K562 (cell line): ENCODE measurements around the gene DGUOK. TPM values are rescaled to one million over a fixed set of nuclear protein-coding genes. Genes with fewer than 3 reads are reported as not detected.
A peak's percentile ranks its signal among the peaks of the same experiment; 100 is the strongest.

Source experiments
- ATAC-seq: fragments of 200-7000 bp; cut with Tn5 transposase; 3 replicates; pipeline ENCODE4 v1.9.1; 2020; ENCODE audit warnings: moderate library complexity
- BruUV-seq: library from RNA; stranded (reverse); fragments of 400-500 nt; replicated peaks from 2 replicates; lab custom pipeline; 2021; lab: Mats Ljungman, UMichigan
- CTCF ChIA-PET: fragments of 300-600 bp; formaldehyde crosslinking; extraction: SDS; loops from one replicate; lab custom pipeline; 2021; ENCODE audit warnings: low intra/inter-chr PET ratio; lab: Yijun Ruan, JAX
- POLR2A ChIA-PET: fragments of 300-600, 350-650 bp; sonication (Branson Sonifier 250); formaldehyde crosslinking; extraction: SDS; loops from one replicate; lab custom pipeline; 2021; ENCODE audit warnings: antibody characterized with exemption, inconsistent platforms; lab: Yijun Ruan, JAX
- DNase-seq, 4 experiments: peaks; one replicate each; pipeline versions ENCODE4 v3.0.0 to v3.0.0-alpha.2; 2011 to 2018; ENCODE audit warnings: low spot score in 3 of 4, mixed read lengths in 3 of 4; ENCODE audit errors: extremely low read depth in 1 of 4
- FAIRE-seq: peaks from 2 replicates; lab custom pipeline; 2011; peaks lifted over from hg19 to GRCh38; lab: Jason Lieb, UNC
- H2AFZ ChIP-seq: 2 replicates; pipeline ENCODE4 v1.6.0; 2011; ENCODE audit warnings: low read depth, low read length, control low read depth, inconsistent platforms
- H3K27ac ChIP-seq: fragments of 200-600 bp; 3 replicates; pipeline ENCODE4 v1.8.0; 2011; ENCODE audit warnings: low read depth, mild to moderate bottlenecking, control low read depth, inconsistent platforms, low read length, moderate library complexity, mixed read lengths; ENCODE audit errors: extremely low read depth
- H3K27me3 ChIP-seq, 2 experiments: fragments of 300-600 bp in 1 of 2; 2 replicates in 1 of 2; 3 replicates in 1 of 2; pipeline versions ENCODE4 v1.6.0 to v1.8.0; 2011; ENCODE audit warnings: inconsistent platforms in 2 of 2, low read length in 2 of 2, mild to moderate bottlenecking in 1 of 2, mixed read lengths in 1 of 2, moderate library complexity in 1 of 2; ENCODE audit not compliant: control insufficient read depth in 2 of 2, insufficient read depth in 2 of 2
- H3K36me3 ChIP-seq: fragments of 300-600 bp; 3 replicates; pipeline ENCODE4 v1.8.0; 2011; ENCODE audit warnings: mild to moderate bottlenecking, low read length, inconsistent platforms; ENCODE audit not compliant: control insufficient read depth, insufficient read depth
- H3K4me1 ChIP-seq, 2 experiments: fragments of 200-600 bp in 1 of 2; replicated peaks in 1 of 2; 2 replicates in 1 of 2; 3 replicates in 1 of 2; pipeline versions ENCODE4 v1.5.1 to v1.8.0; 2011; ENCODE audit warnings: inconsistent platforms in 2 of 2, low read length in 2 of 2, mild to moderate bottlenecking in 1 of 2, mixed read lengths in 1 of 2, moderate library complexity in 1 of 2; ENCODE audit not compliant: control insufficient read depth in 2 of 2, insufficient read depth in 2 of 2
- H3K4me2 ChIP-seq: 2 replicates; pipeline ENCODE4 v1.6.1; 2011; ENCODE audit warnings: low read length, control low read depth, inconsistent platforms, mixed read lengths; ENCODE audit not compliant: insufficient read depth
- H3K4me3 ChIP-seq: fragments of 200-600 bp; sonication (generic), shearing (Covaris generic); 2 replicates; pipeline ENCODE4 v1.5.1; 2016; ENCODE audit warnings: control low read depth, inconsistent platforms
- H3K79me2 ChIP-seq: fragments of 200-600 bp; 3 replicates; pipeline ENCODE4 v1.8.0; 2011; ENCODE audit warnings: low read length, inconsistent platforms; ENCODE audit not compliant: control insufficient read depth, insufficient read depth
- H3K9ac ChIP-seq, 2 experiments: 2 replicates each; pipeline versions ENCODE4 v1.6.0 to v1.6.1; 2011; ENCODE audit warnings: low read depth in 2 of 2, low read length in 2 of 2, control low read depth in 1 of 2, inconsistent platforms in 1 of 2, mild to moderate bottlenecking in 1 of 2, mixed read lengths in 1 of 2; ENCODE audit not compliant: insufficient read depth in 1 of 2
- H3K9me1 ChIP-seq: one replicate; pipeline ENCODE4 v1.6.0; 2011; ENCODE audit warnings: inconsistent platforms, mild to moderate bottlenecking, low read length, moderate library complexity; ENCODE audit not compliant: control insufficient read depth, insufficient read depth
- H3K9me3 ChIP-seq: replicated peaks from 2 replicates; pipeline ENCODE4 v1.5.1; 2011; ENCODE audit warnings: low read depth, low read length, inconsistent platforms; ENCODE audit not compliant: control insufficient read depth, insufficient read depth
- H4K20me1 ChIP-seq: replicated peaks from 2 replicates; pipeline ENCODE4 v1.6.1; 2011; ENCODE audit warnings: low read length, inconsistent platforms, mixed read lengths; ENCODE audit not compliant: control insufficient read depth, insufficient read depth
- CBX1 ChIP-seq: sonication (generic); IDR thresholded peaks from 2 replicates; pipeline ENCODE4 v1.6.1; 2016; ENCODE audit warnings: antibody characterized with exemption, low read depth, mild to moderate bottlenecking
- KDM5B ChIP-seq: fragments of 200-600 bp; sonication (generic); IDR thresholded peaks from 2 replicates; pipeline ENCODE4 v1.6.1; 2012; ENCODE audit warnings: low read depth, mild to moderate bottlenecking, moderate library complexity, low read length, control low read depth, inconsistent platforms; ENCODE audit not compliant: insufficient replicate concordance
- RNF2 ChIP-seq: sonication (generic); IDR thresholded peaks from 2 replicates; pipeline ENCODE4 v1.6.1; 2016
- ZBTB17 ChIP-seq: fragments of 450-650 bp; formaldehyde crosslinking; IDR thresholded peaks from 2 replicates; pipeline ENCODE4 v1.4.0; 2020; ENCODE audit warnings: mild to moderate bottlenecking
- WGBS: fragments of 100-300 bp; shearing (Covaris generic); methylation state at CpG from one replicate; pipeline ENCODE4 v1.1.6; 2016; ENCODE audit warnings: low coverage, mixed read lengths; ENCODE audit not compliant: insufficient coverage; ENCODE audit errors: missing lambda C conversion rate; 5-methylcytosine and 5-hydroxymethylcytosine counted together
- in situ Hi-C: fragments of 300-500 bp; cut with MboI; formaldehyde crosslinking; loops from 4 replicates; pipeline ENCODE4 v1.15.0; 2018; ENCODE audit warnings: inconsistent platforms, mixed read lengths
- intact Hi-C: fragments of 100-400 bp; cut with micrococcal nuclease; formaldehyde crosslinking; loops from 2 replicates; pipeline ENCODE4 v1.14.2; 2022
- polyA plus RNA-seq, 8 experiments: library from polyadenylated mRNA; depleted of rRNA in 4 of 8; stranded (reverse) in 5 of 8; unstranded in 3 of 8; fragments of >200 nt; fragmentation: Nextera tagmentation in 2 of 8; fragmentation: Illumina TruSeq in 1 of 8; extraction: Ambion mirVana in 2 of 8; extraction: Trizol in 1 of 8; gene quantifications; 2 replicates each; pipeline versions ENCODE4 v1.2.1 to v1.2.3, GENCODE V29; 2011 to 2014; ENCODE audit warnings: inconsistent platforms in 1 of 8, missing spikeins in 1 of 8
- total RNA-seq, 7 experiments: library from RNA; depleted of rRNA in 6 of 7; stranded (reverse); fragments of >200 nt in 6 of 7; fragmentation: Illumina TruSeq in 2 of 7; extraction: Trizol in 2 of 7; gene quantifications; 2 replicates each; pipeline versions ENCODE4 v1.2.1 to v1.2.3, GENCODE V29; 2011 to 2021; ENCODE audit warnings: low replicate concordance in 1 of 7

Gene DGUOK
- total and polyA plus RNA-seq, 9 of the 15 experiments (the other 6 are each of a cell fraction or from before 2014, with no cell fraction given), result 67.0 to 288 (median 126) TPM

DNA sequence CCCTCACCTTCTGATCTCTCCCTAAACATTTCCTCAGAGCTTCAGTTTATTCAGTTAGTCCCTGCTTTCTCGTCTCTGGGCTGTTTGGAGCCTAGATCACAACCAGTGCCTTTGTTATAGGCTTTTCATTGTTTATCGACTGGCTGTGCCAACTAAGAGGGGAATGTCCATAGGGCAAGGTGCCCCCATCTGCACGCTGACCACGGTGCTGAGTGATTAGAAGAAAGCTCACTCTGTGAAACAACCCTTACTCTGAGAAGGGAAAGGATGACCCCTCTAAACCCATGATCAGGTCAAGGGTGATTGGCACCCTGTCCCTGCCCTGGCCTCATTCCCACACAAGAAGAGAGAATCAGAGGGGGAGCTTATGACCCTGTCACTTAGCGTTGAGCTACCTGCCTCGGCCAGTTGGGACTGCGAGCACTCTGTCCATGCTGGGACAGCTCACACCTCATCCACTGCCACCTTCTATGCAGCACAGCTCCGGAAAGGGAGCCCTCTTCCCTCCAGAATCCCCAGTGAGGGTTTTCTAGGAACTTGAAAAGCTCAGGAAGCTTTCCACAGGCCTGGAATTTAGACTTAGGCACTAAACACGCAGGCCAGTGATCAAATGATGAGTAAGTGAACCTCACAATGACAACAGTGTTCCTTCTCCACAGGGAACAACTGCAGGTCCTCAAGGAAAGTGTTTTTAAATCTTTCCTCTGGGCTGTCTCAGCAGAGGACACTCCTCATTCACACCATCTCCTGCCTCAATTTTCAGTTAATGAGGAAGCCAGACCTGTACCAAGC is 36.2 kb upstream of the DGUOK start (continued):
- TF ChIP-seq KDM5B, result no peak

DNA sequence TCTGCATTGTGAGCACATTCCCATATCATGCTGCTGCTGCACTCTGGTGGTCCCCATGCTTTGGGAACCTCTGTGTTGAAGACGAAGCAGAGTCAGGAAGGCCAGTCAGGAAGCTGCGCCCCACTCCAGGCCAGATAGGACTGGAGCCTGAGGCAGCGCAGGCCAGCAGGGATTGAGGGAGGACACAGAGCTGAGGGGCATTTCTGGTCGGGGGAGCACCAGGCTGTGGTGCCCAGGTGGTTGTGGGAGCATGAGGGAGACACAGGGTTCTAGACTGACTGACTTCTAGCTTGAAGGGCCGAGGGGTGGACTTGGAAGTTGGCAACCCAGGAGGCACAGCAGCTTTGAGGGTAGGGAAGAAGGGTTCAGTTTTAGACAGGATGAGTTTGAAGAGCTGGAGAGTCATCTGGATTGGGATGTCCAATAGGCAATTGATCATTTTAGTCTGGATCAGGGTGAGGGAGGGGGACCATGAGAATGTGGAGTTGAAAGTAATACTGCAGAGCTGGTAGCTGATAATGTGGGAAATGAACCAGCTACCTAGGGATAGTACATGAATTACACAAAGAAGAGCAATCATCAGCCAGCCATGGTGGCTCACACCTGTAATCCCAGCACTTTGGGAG is 35.3 kb upstream of the DGUOK start:
- ChIA-PET POLR2A (interaction anchor here (0.6 to 0.8 kb wide), 4 partner anchors 16 to 832 kb away, joined by 3 to 4 read pairs (median 4); no protein-coding TSS in a partner anchor), CTCF (no interaction called here)
- Histone ChIP-seq H3K27ac (no peak overlapping the region), H3K4me1 (peaks cover 0 to 10% of the 10 kb centered on the region in 2 experiments; a peak in 1 of 5 replicates), H3K9me3 (no peaks in the 10 kb centered on the region; the same call in 1 of the 2 replicates), H4K20me1 (no peaks in the 10 kb centered on the region), H3K36me3 (no peaks in the 10 kb centered on the region), H3K27me3 (peaks cover 2 to 4% of the 10 kb centered on the region in 2 experiments; a peak in 1 of 5 replicates), H3K4me3 (no peak overlapping the region), H3K4me2 (no peak overlapping the region), H2AFZ (no peak overlapping the region), H3K9me1 (no peaks in the 10 kb centered on the region), H3K79me2 (no peaks in the 10 kb centered on the region)
- intact Hi-C loops, result no loop called here
- FAIRE-seq, result no peak
- BruUV-seq, result no TSS peak
- in situ Hi-C loops, result no loop called here
- no peak for TF ChIP-seq CBX1
- 0 out of 2 replicates have a peak, but pooled peaks have one; percentile 32 for TF ChIP-seq ZBTB17
- TF ChIP-seq RNF2, result no peak
- TF ChIP-seq, all 486 proteins: peak for 1
- no peak for ATAC-seq
- H3K9ac ChIP-seq, result no peak overlapping the region; a peak in 1 of 4 replicates
- DNase-seq, result no peak
- WGBS, result 24% methylated on average over 5 of the region's 5 CpGs
